Stimulated activated CD8-positive, alpha-beta memory T cell treated with anti-CD3 and anti-CD28 coated beads, Interleukin-4, amount 100 ng/mL, for 48 hours (primary cell): ENCODE results near the gene HNRNPL.
A peak's percentile ranks its signal among the peaks of the same experiment; 100 is the strongest.
"Not testable (repeated sequence)": the region's sequence is repeated elsewhere in the genome, so short reads cannot be mapped to it uniquely, and the experiment has no call there.

Experiments used
- DNase-seq: peaks from one replicate; pipeline ENCODE4 v3.0.0-alpha.2; 2020

The HNRNPL gene

GRCh38 chr19:38796154-38796553 lies 53.6 kb downstream of the HNRNPL start:
- no peak for DNase-seq

DNA sequence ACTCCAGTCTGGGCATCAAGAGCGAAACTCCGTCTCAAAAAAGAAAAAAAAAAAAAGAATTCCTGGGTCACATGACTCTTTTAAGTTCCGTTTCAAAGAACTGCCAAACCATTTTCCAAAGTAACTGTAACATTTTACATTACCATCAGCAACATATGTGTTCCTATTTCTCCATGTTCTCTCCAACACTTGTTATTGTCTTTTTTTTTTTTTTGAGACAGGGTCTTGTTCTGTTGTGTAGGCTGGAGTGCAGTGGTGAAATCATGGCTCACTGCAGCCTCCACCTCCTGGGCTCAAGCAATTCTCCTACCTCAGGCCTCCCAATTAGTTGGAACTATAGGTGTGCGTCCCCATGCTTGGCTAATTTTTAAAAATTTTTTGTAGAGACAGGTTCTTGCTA lies 54.2 kb downstream of the HNRNPL start:
- no peak for DNase-seq

DNA sequence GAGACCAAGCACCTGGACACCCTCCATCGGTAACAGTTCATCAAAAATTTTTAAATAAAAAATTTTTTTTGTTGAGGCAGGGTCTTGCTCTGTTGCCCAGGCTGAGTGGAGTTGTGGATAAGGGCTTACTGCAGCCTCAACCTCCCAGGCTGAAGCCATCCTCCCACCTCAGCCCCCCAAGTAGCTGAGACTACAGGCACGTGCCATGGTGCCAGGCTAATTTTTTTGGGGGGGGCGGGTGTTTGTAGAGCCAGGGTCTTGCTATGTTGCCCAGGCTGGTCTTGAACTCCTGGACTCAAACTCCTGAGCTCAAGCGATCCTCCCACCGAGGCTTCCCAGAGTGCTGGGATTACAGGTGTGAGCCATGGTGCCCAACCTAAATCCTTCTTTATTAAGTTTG lies 56.1 kb downstream of the HNRNPL start:
- no peak for DNase-seq

DNA sequence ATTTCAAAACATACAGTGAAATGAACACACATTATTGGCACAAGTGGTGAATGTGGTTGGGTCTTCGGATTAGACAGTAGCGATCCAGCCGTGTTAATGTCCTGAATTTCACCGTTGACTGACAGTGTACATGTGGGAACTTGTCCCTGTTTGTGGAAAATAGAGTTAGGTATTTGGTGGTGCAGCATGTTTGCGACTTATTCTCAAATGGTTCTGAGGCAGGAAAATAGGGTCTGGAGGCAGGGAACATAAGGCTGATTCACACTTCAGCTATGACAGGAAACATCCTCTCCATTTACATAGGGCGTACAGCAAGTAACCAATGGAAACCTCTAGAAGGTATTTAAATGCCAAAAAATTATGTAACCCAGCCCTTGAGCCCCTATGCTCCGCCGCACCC lies 56.6 kb downstream of the HNRNPL start:
- DNase-seq, result no peak

GRCh38 chr19:38792250-38793111 lies 57.3 kb downstream of the HNRNPL start:
- DNase-seq, result peak; percentile 66

DNA sequence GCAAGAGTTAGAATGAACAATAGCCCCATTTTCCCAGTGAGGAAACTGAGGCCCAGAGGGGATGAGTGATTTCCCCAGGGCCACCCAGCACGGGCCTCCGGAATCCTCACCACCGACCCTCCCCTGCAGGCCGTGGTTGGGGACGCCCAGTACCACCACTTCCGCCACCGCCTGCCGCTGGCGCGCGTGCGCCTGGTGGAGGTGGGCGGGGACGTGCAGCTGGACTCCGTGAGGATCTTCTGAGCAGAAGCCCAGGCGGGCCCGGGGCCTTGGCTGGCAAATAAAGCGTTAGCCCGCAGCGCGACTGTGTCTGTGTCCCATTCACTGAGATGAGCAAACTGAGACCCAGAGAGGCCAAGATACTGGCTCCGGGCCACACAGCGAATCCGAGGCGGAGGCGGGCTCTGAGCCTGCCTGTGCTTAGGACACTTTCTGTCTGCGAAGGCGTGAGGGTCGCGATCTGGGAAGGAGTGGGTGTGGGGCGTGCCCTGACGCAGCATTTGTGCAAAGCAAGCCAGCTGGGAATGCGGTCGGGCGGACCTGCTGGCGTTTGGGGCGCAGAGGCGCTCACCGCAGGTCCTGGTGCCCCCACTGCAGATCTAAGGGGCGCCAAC lies 58.2 kb downstream of the HNRNPL start:
- not testable (repeated sequence) for DNase-seq

DNA sequence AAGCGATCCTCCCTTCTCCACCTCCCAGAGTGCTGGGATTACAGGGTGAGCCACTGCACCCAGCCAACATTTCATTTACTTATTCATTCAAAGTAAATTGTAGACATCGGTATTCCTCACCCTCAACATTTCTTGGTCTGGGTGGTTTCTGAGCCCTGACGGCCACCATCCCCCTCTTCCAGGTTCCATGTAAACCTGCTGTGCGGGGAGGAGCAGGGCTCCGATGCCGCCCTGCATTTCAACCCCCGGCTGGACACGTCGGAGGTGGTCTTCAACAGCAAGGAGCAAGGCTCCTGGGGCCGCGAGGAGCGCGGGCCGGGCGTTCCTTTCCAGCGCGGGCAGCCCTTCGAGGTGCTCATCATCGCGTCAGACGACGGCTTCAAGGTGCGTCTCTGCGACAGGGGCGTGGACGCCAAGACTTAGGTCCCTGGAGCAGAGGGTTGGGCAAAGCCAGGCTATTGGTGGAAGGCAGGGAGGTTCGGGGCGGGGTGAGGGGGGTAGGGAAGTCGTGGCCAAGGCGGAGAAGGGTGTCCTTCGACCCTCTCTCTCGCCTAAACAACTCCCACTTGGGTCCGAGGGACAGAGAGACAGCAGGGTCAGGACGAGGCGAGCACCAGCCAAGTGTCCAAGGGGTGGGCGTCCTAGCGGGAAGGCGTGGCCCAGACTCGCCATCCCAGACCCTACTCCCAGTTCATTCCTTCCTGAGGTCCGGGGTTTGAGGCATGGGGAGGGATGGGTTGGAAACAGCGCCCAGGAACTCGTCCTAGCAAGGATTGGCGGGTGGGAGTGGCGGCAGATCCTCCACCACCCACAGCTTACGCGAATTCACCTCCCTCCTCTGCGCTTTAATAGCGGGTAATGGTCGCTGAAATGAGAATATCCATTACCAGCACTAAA lies 59.0 kb downstream of the HNRNPL start:
- not testable (repeated sequence) for DNase-seq

GRCh38 chr19:38788478-38789243 lies 61.1 kb downstream of the HNRNPL start, which contains the start of gene LGALS7B:
Gene LGALS7B (plus strand): TSS chr19:38789200. CDS start chr19:38789227, 27 bp downstream.
- no peak for DNase-seq

GRCh38 chr19:38786572-38787265 lies 63.1 kb downstream of the HNRNPL start:
- no peak for DNase-seq
